Measurements from ENCODE around the gene ME3.

Gene ME3

DNA sequence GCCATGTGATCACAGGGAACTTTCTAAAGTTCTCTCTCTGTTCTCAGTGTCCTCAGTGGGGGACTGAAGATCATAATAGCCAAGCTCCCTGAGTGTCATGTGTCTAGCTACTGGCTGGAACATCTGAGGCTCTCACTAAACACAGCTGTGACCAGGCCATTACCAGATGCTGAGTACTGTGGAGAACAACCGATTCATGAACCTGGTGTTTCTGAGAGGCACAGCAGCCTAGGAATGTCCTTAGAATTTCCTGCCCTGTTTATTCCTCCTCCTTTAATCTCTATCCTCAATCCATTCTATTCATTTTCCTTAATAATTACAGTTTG lies 93.0 kb downstream of the ME3 start:
- TF ChIP-seq TAF1 (IDR thresholded peaks at IDR 0.05; ENCODE audit: borderline replicate concordance, insufficient read depth, low read length), result no peak
- TF ChIP-seq, protein P1, sequence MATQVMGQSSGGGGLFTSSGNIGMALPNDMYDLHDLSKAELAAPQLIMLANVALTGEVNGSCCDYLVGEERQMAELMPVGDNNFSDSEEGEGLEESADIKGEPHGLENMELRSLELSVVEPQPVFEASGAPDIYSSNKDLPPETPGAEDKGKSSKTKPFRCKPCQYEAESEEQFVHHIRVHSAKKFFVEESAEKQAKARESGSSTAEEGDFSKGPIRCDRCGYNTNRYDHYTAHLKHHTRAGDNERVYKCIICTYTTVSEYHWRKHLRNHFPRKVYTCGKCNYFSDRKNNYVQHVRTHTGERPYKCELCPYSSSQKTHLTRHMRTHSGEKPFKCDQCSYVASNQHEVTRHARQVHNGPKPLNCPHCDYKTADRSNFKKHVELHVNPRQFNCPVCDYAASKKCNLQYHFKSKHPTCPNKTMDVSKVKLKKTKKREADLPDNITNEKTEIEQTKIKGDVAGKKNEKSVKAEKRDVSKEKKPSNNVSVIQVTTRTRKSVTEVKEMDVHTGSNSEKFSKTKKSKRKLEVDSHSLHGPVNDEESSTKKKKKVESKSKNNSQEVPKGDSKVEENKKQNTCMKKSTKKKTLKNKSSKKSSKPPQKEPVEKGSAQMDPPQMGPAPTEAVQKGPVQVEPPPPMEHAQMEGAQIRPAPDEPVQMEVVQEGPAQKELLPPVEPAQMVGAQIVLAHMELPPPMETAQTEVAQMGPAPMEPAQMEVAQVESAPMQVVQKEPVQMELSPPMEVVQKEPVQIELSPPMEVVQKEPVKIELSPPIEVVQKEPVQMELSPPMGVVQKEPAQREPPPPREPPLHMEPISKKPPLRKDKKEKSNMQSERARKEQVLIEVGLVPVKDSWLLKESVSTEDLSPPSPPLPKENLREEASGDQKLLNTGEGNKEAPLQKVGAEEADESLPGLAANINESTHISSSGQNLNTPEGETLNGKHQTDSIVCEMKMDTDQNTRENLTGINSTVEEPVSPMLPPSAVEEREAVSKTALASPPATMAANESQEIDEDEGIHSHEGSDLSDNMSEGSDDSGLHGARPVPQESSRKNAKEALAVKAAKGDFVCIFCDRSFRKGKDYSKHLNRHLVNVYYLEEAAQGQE (IDR thresholded peaks at IDR 0.05; ENCODE audit: insufficient read depth in 1 of 2, low read depth in 2 of 2, low read length in 2 of 2), result no peak
- no peak for TF ChIP-seq SIN3A (IDR thresholded peaks at IDR 0.05; ENCODE audit: borderline replicate concordance, insufficient read depth, low read length)
- no peak for TF ChIP-seq POLR2AphosphoS5 (IDR thresholded peaks at IDR 0.05; ENCODE audit: low read depth, low read length)

DNA sequence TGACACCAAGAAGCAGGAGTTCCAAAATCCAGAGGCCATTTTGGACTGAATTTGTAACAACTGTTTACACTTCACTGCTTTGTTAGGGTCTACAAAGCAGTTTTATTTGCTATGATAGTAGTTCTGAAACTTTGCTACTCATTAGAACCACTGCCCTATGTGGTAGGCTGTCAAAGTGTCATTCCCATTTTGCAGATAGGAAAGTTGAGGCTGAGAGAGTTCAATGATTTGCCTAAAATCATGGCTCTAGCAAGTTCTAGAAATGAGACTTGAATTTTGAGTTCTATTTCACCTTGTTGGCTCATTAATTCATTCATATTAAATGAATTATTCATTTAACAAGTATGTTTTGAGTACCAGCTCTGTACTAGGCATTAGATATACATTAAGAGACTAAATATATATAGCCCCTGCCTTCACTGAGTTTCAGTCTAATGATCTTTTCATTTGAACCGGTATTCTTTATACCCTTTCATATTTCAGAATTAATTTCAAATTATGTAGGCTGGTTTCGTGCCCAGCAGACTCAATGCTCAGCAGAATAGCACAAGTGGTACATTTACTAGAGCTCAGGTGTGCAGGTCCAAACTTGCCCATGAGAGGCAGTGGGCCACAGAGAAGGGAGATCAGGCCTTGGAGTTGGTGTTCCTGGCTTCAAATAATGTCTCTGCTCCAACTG lies 93.5 kb downstream of the ME3 start:
- no peak for TF ChIP-seq SIN3A (IDR thresholded peaks at IDR 0.05; ENCODE audit: borderline replicate concordance, insufficient read depth, low read length)
- no peak for TF ChIP-seq POLR2AphosphoS5 (IDR thresholded peaks at IDR 0.05; ENCODE audit: low read depth, low read length)
- TF ChIP-seq TAF1 (IDR thresholded peaks at IDR 0.05; ENCODE audit: borderline replicate concordance, insufficient read depth, low read length), result no peak
- TF ChIP-seq, protein P1 (IDR thresholded peaks at IDR 0.05; ENCODE audit: insufficient read depth in 1 of 2, low read depth in 2 of 2, low read length in 2 of 2), result no peak
- no peak for TF ChIP-seq FOXP2 (optimal IDR thresholded peaks at IDR 0.05; ENCODE audit: borderline replicate concordance, extremely low read depth, extremely low read length, insufficient read depth)

DNA sequence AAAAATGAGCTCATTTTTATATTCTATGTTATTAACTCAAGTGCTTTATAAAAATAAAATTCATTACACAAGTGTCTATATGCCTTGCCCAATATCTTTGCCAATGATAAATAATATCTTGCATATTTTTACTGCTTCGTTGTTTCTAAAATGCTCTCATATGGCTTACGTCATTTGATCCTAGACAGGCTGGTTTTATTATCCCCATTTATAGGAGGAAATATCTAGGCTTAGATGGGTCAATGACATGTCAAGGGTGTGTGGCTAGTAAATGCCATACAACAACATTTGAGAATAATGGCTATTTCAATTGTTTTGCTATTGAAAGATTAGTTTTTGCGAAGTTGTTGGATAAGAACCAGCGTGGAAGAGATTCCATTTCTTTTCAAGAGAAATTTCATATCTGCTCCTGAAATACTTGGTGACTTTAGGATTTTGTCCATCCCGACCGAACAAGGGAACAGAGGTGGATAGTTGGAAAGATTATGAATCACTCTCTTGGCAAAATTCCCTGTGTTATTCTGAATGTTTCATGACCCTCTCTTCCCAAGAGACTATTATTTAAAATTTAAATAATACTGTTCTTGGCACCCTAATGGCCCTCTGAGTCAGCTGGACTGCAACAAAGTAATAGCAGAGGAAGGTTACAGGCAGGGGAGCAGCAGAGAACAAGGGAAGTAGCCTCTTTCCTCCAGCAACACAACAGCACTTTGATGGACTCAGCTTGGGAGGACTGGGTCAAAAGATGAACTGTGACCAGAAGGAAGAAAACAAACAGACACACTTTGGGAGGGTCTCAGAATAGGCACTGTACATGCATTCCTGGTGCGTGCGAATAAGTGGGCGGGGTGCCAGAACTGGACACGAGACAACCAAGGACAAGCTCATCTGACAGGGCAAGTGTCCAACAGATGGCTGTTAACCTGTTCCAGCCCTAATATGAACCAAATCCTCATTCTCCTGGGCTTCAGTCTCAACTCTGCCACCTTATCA lies 94.5 kb downstream of the ME3 start:
- TF ChIP-seq SIN3A (IDR thresholded peaks at IDR 0.05; ENCODE audit: borderline replicate concordance, insufficient read depth, low read length), result no peak; the same call in 1 of the 2 replicates
- TF ChIP-seq POLR2AphosphoS5 (IDR thresholded peaks at IDR 0.05; ENCODE audit: low read depth, low read length), result no peak; the same call in 1 of the 2 replicates
- TF ChIP-seq, protein P1 (IDR thresholded peaks at IDR 0.05; ENCODE audit: insufficient read depth in 1 of 2, low read depth in 2 of 2, low read length in 2 of 2), result peak in 1 of 2 experiments; percentile 41; a peak in 1 of 4 replicates
- no peak for TF ChIP-seq FOXP2 (optimal IDR thresholded peaks at IDR 0.05; ENCODE audit: borderline replicate concordance, extremely low read depth, extremely low read length, insufficient read depth)
- TF ChIP-seq TAF1 (IDR thresholded peaks at IDR 0.05; ENCODE audit: borderline replicate concordance, insufficient read depth, low read length), result peak; percentile 41; the same call in 1 of the 2 replicates

DNA sequence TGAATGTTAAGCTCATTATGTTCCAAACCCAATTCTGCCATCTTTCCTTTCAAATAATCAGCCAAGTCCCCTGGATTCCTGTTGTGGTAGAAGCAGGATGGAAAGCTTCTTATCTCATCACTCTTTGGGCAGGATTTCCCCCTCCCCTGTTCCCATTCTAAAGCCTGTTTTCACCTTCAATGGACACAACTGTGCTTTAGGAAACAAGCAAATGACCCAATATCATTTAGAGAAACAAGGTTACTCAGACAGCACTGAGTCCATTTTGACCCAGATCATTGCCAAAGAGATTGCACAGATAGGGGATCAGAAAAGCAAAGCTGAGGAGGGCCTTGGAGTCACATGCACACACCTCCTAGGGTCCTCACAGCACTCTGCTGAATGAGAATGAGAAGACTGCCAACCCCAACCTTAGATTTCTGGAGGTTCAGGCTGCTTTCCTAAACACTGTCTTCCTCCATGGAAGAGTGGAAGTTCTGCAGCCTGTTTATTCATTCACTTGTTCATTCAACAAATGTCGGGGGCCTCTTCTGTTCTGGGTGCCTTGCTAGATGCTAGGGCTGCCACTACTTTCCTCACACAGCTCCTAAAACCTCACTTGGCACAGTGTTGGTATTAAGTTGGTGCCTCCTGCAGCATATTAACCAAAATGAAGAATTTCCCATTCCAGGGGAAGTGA lies 95.3 kb downstream of the ME3 start:
- TF ChIP-seq POLR2AphosphoS5 (IDR thresholded peaks at IDR 0.05; ENCODE audit: low read depth, low read length) (no peak), TAF1 (IDR thresholded peaks at IDR 0.05; ENCODE audit: borderline replicate concordance, insufficient read depth, low read length) (no peak), SIN3A (IDR thresholded peaks at IDR 0.05; ENCODE audit: borderline replicate concordance, insufficient read depth, low read length) (no peak)

DNA sequence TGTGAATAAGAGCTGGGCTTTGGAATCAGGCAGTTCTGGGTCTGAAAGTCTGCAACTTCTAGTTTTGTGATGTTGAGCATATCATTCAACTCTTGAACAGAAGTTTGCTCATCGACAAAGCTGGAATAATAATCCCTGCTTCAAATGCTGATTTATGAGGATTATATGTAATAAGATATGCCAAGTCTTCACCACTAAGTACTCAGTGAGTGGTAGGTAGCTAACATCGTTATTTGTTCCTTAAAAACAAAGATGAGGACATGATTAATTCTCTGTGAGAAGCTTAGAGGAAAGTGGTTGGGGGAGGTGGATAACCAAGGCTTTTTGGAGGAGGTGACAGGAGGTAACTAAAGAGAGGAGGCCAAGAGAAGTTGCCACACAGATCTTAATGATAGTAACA lies 96.5 kb downstream of the ME3 start:
- TF ChIP-seq SIN3A (IDR thresholded peaks at IDR 0.05; ENCODE audit: borderline replicate concordance, insufficient read depth, low read length) (no peak), FOXP2 (optimal IDR thresholded peaks at IDR 0.05; ENCODE audit: borderline replicate concordance, extremely low read depth, extremely low read length, insufficient read depth) (no peak), POLR2AphosphoS5 (IDR thresholded peaks at IDR 0.05; ENCODE audit: low read depth, low read length) (no peak), TAF1 (IDR thresholded peaks at IDR 0.05; ENCODE audit: borderline replicate concordance, insufficient read depth, low read length) (no peak)
- TF ChIP-seq, protein P1 (IDR thresholded peaks at IDR 0.05; ENCODE audit: insufficient read depth in 1 of 2, low read depth in 2 of 2, low read length in 2 of 2), result no peak

All from PFSK-1 (cell line).